ENCODE data around the gene WNT16.
"Not testable (repeated sequence)": the region's sequence is repeated elsewhere in the genome, so short reads cannot be mapped to it uniquely, and the experiment has no call there.

Gene WNT16

GRCh38 chr7:121289930-121290329 lies 38.9 kb upstream of the WNT16 start:
- H3K9me3 ChIP-seq (ENCODE audit: control insufficient read depth, low read length); H3K27me3 ChIP-seq (replicated peaks; ENCODE audit: control insufficient read depth, insufficient read depth, low read length, poor library complexity, severe bottlenecking); H3K4me1 ChIP-seq (ENCODE audit: control insufficient read depth, insufficient read depth, low read length, poor library complexity, severe bottlenecking); H3K27ac ChIP-seq (ENCODE audit: insufficient read depth, low read length, poor library complexity, severe bottlenecking); H3K36me3 ChIP-seq (ENCODE audit: control insufficient read depth, insufficient read depth, low read length); DNase-seq; H3K4me3 ChIP-seq (ENCODE audit: insufficient read depth, low read depth, low read length, poor library complexity, severe bottlenecking): not testable (repeated sequence)

GRCh38 chr7:121294448-121294992 lies 34.3 kb upstream of the WNT16 start:
- Histone ChIP-seq H3K4me3 (ENCODE audit: insufficient read depth, low read depth, low read length, poor library complexity, severe bottlenecking) (no peak overlapping the region), H3K36me3 (ENCODE audit: control insufficient read depth, insufficient read depth, low read length) (no peaks in the 10 kb centered on the region), H3K4me1 (ENCODE audit: control insufficient read depth, insufficient read depth, low read length, poor library complexity, severe bottlenecking) (no peaks in the 10 kb centered on the region), H3K27me3 (replicated peaks; ENCODE audit: control insufficient read depth, insufficient read depth, low read length, poor library complexity, severe bottlenecking) (no peaks in the 10 kb centered on the region), H3K27ac (ENCODE audit: insufficient read depth, low read length, poor library complexity, severe bottlenecking) (no peak overlapping the region), H3K9me3 (ENCODE audit: control insufficient read depth, low read length) (no peaks in the 10 kb centered on the region)
- no peak for DNase-seq

GRCh38 chr7:121297843-121298242 lies 31.0 kb upstream of the WNT16 start:
- no peaks in the 10 kb centered on the region for H3K4me1 ChIP-seq (ENCODE audit: control insufficient read depth, insufficient read depth, low read length, poor library complexity, severe bottlenecking)
- H3K9me3 ChIP-seq (ENCODE audit: control insufficient read depth, low read length): no peaks in the 10 kb centered on the region
- no peak overlapping the region for H3K4me3 ChIP-seq (ENCODE audit: insufficient read depth, low read depth, low read length, poor library complexity, severe bottlenecking)
- no peak overlapping the region for H3K27ac ChIP-seq (ENCODE audit: insufficient read depth, low read length, poor library complexity, severe bottlenecking)
- H3K27me3 ChIP-seq (replicated peaks; ENCODE audit: control insufficient read depth, insufficient read depth, low read length, poor library complexity, severe bottlenecking): no peaks in the 10 kb centered on the region
- H3K36me3 ChIP-seq (ENCODE audit: control insufficient read depth, insufficient read depth, low read length): no peaks in the 10 kb centered on the region
- DNase-seq: no peak

- Histone ChIP-seq H3K9me3 (ENCODE audit: control insufficient read depth, low read length) (no peaks in the 10 kb centered on the region), H3K27ac (ENCODE audit: insufficient read depth, low read length, poor library complexity, severe bottlenecking) (no peak overlapping the region), H3K4me3 (ENCODE audit: insufficient read depth, low read depth, low read length, poor library complexity, severe bottlenecking) (no peak overlapping the region), H3K27me3 (replicated peaks; ENCODE audit: control insufficient read depth, insufficient read depth, low read length, poor library complexity, severe bottlenecking) (no peaks in the 10 kb centered on the region), H3K36me3 (ENCODE audit: control insufficient read depth, insufficient read depth, low read length) (no peaks in the 10 kb centered on the region), H3K4me1 (ENCODE audit: control insufficient read depth, insufficient read depth, low read length, poor library complexity, severe bottlenecking) (no peaks in the 10 kb centered on the region)
- no peak for DNase-seq
Observed at GRCh38 chr7:121298831-121299239, 30.0 kb upstream of the WNT16 start.

- no peaks in the 10 kb centered on the region for H3K9me3 ChIP-seq (ENCODE audit: control insufficient read depth, low read length)
- no peak overlapping the region for H3K27ac ChIP-seq (ENCODE audit: insufficient read depth, low read length, poor library complexity, severe bottlenecking)
- no peak overlapping the region for H3K4me3 ChIP-seq (ENCODE audit: insufficient read depth, low read depth, low read length, poor library complexity, severe bottlenecking)
- DNase-seq: no peak
- H3K27me3 ChIP-seq (replicated peaks; ENCODE audit: control insufficient read depth, insufficient read depth, low read length, poor library complexity, severe bottlenecking): no peaks in the 10 kb centered on the region
- H3K4me1 ChIP-seq (ENCODE audit: control insufficient read depth, insufficient read depth, low read length, poor library complexity, severe bottlenecking): no peaks in the 10 kb centered on the region
- no peaks in the 10 kb centered on the region for H3K36me3 ChIP-seq (ENCODE audit: control insufficient read depth, insufficient read depth, low read length)
Observed at GRCh38 chr7:121300685-121301420, 27.9 kb upstream of the WNT16 start.

- no peak overlapping the region for H3K4me3 ChIP-seq (ENCODE audit: insufficient read depth, low read depth, low read length, poor library complexity, severe bottlenecking)
- no peak for DNase-seq
- H3K4me1 ChIP-seq (ENCODE audit: control insufficient read depth, insufficient read depth, low read length, poor library complexity, severe bottlenecking): no peaks in the 10 kb centered on the region
- H3K27ac ChIP-seq (ENCODE audit: insufficient read depth, low read length, poor library complexity, severe bottlenecking): no peak overlapping the region
- H3K36me3 ChIP-seq (ENCODE audit: control insufficient read depth, insufficient read depth, low read length): no peaks in the 10 kb centered on the region
- H3K9me3 ChIP-seq (ENCODE audit: control insufficient read depth, low read length): no peaks in the 10 kb centered on the region
- H3K27me3 ChIP-seq (replicated peaks; ENCODE audit: control insufficient read depth, insufficient read depth, low read length, poor library complexity, severe bottlenecking): no peaks in the 10 kb centered on the region
Observed at GRCh38 chr7:121301446-121302213, 27.2 kb upstream of the WNT16 start.

GRCh38 chr7:121302214-121302745 lies 26.5 kb upstream of the WNT16 start:
- DNase-seq: no peak

GRCh38 chr7:121303422-121304101 lies 25.2 kb upstream of the WNT16 start:
- no peaks in the 10 kb centered on the region for H3K4me1 ChIP-seq (ENCODE audit: control insufficient read depth, insufficient read depth, low read length, poor library complexity, severe bottlenecking)
- no peaks in the 10 kb centered on the region for H3K9me3 ChIP-seq (ENCODE audit: control insufficient read depth, low read length)
- H3K36me3 ChIP-seq (ENCODE audit: control insufficient read depth, insufficient read depth, low read length): no peaks in the 10 kb centered on the region
- no peaks in the 10 kb centered on the region for H3K27me3 ChIP-seq (replicated peaks; ENCODE audit: control insufficient read depth, insufficient read depth, low read length, poor library complexity, severe bottlenecking)
- DNase-seq: no peak
- no peak overlapping the region for H3K27ac ChIP-seq (ENCODE audit: insufficient read depth, low read length, poor library complexity, severe bottlenecking)
- H3K4me3 ChIP-seq (ENCODE audit: insufficient read depth, low read depth, low read length, poor library complexity, severe bottlenecking): no peak overlapping the region

More at GRCh38 chr7:121302214-121302745, 26.5 kb upstream of the WNT16 start:
- no peaks in the 10 kb centered on the region for H3K27me3 ChIP-seq (replicated peaks; ENCODE audit: control insufficient read depth, insufficient read depth, low read length, poor library complexity, severe bottlenecking)
- no peak overlapping the region for H3K27ac ChIP-seq (ENCODE audit: insufficient read depth, low read length, poor library complexity, severe bottlenecking)
- H3K4me1 ChIP-seq (ENCODE audit: control insufficient read depth, insufficient read depth, low read length, poor library complexity, severe bottlenecking): no peaks in the 10 kb centered on the region
- H3K9me3 ChIP-seq (ENCODE audit: control insufficient read depth, low read length): no peaks in the 10 kb centered on the region
- H3K4me3 ChIP-seq (ENCODE audit: insufficient read depth, low read depth, low read length, poor library complexity, severe bottlenecking): no peak overlapping the region
- no peaks in the 10 kb centered on the region for H3K36me3 ChIP-seq (ENCODE audit: control insufficient read depth, insufficient read depth, low read length)

GRCh38 chr7:121304102-121304658 lies 24.6 kb upstream of the WNT16 start:
- no peak for DNase-seq
- no peaks in the 10 kb centered on the region for H3K9me3 ChIP-seq (ENCODE audit: control insufficient read depth, low read length)
- H3K4me3 ChIP-seq (ENCODE audit: insufficient read depth, low read depth, low read length, poor library complexity, severe bottlenecking): no peak overlapping the region
- H3K4me1 ChIP-seq (ENCODE audit: control insufficient read depth, insufficient read depth, low read length, poor library complexity, severe bottlenecking): no peaks in the 10 kb centered on the region
- no peaks in the 10 kb centered on the region for H3K36me3 ChIP-seq (ENCODE audit: control insufficient read depth, insufficient read depth, low read length)
- H3K27me3 ChIP-seq (replicated peaks; ENCODE audit: control insufficient read depth, insufficient read depth, low read length, poor library complexity, severe bottlenecking): no peaks in the 10 kb centered on the region
- no peak overlapping the region for H3K27ac ChIP-seq (ENCODE audit: insufficient read depth, low read length, poor library complexity, severe bottlenecking)

All from effector memory CD4-positive, alpha-beta T cell (primary cell).